GM18868 (cell line): ENCODE results near the gene NBEA.
"Not testable (repeated sequence)": the region's sequence is repeated elsewhere in the genome, so short reads cannot be mapped to it uniquely, and the experiment has no call there.

Experiments used
- ATAC-seq: cut with Tn5 transposase; IDR thresholded peaks from one replicate; pipeline ENCODE4 v1.9.1; 2021; ENCODE audit warnings: mild to moderate bottlenecking, moderate library complexity; ENCODE audit not compliant: unreplicated experiment

Gene NBEA

GRCh38 chr13:34951528-34951927, 9.5 kb downstream of the NBEA start:
- ATAC-seq, result no peak

GRCh38 chr13:34959489-34959888, 17.4 kb downstream of the NBEA start:
- ATAC-seq, result no peak

- no peak for ATAC-seq
Observed at GRCh38 chr13:34964558-34964957, 22.5 kb downstream of the NBEA start.

GRCh38 chr13:34967851-34968562, 25.9 kb downstream of the NBEA start:
- no peak for ATAC-seq

- ATAC-seq, result not testable (repeated sequence)
Observed at GRCh38 chr13:34969539-34969938, 27.5 kb downstream of the NBEA start.

- ATAC-seq, result no peak
Observed at GRCh38 chr13:34970961-34971360, 28.9 kb downstream of the NBEA start.

- ATAC-seq, result no peak
Observed at GRCh38 chr13:34971473-34971872, 29.4 kb downstream of the NBEA start.

- ATAC-seq, result not testable (repeated sequence)
Observed at GRCh38 chr13:34985199-34985598, 43.1 kb downstream of the NBEA start.

GRCh38 chr13:34988330-34988791, 46.3 kb downstream of the NBEA start:
- ATAC-seq, result no peak

- ATAC-seq, result no peak
Observed at GRCh38 chr13:34990399-34991214, 48.5 kb downstream of the NBEA start.

GRCh38 chr13:34993470-34993869, 51.4 kb downstream of the NBEA start:
- no peak for ATAC-seq

GRCh38 chr13:35003734-35004133, 61.7 kb downstream of the NBEA start:
- ATAC-seq, result not testable (repeated sequence)

GRCh38 chr13:35005051-35005450, 63.0 kb downstream of the NBEA start:
- no peak for ATAC-seq

GRCh38 chr13:35014606-35015213, 72.6 kb downstream of the NBEA start:
- no peak for ATAC-seq

- no peak for ATAC-seq
Observed at GRCh38 chr13:35016362-35017112, 74.5 kb downstream of the NBEA start.

GRCh38 chr13:35025314-35025713, 83.2 kb downstream of the NBEA start:
- ATAC-seq, result no peak

- no peak for ATAC-seq
Observed at GRCh38 chr13:35028338-35028867, 86.3 kb downstream of the NBEA start.

- ATAC-seq, result no peak
Observed at GRCh38 chr13:35039012-35039411, 96.9 kb downstream of the NBEA start.

GRCh38 chr13:35046587-35046986, 104.5 kb downstream of the NBEA start:
- no peak for ATAC-seq

GRCh38 chr13:35055705-35056104, 113.6 kb downstream of the NBEA start:
- ATAC-seq, result no peak

- ATAC-seq, result no peak
Observed at GRCh38 chr13:35057858-35058257, 115.8 kb downstream of the NBEA start.
